Panc1 (cell line): ENCODE data around the gene MYO1E. TPM values are rescaled to one million over a fixed set of nuclear protein-coding genes. Genes with fewer than 3 reads are reported as not detected.

ENCODE experiments used
- ATAC-seq: fragments of 200-7000 bp; cut with Tn5 transposase; 2 replicates; pipeline ENCODE4 v1.9.1; 2020; ENCODE audit warnings: mild to moderate bottlenecking, moderate library complexity
- BruUV-seq: library from RNA; stranded (reverse); fragments of 400-500 nt; replicated peaks from 2 replicates; lab custom pipeline; 2021; lab: Mats Ljungman, UMichigan
- CTCF ChIA-PET: fragments of 300-600 bp; sonication (Branson Sonifier 250); formaldehyde crosslinking; loops from one replicate; lab custom pipeline; 2022; ENCODE audit warnings: antibody characterized with exemption; lab: Charles Lee
- POLR2A ChIA-PET: fragments of 300-600 bp; sonication (Branson Sonifier 250); formaldehyde crosslinking; loops from one replicate; lab custom pipeline; 2022; ENCODE audit warnings: antibody characterized with exemption; lab: Charles Lee
- DNase-seq: peaks from one replicate; pipeline ENCODE4 v3.0.0-alpha.2; 2010; ENCODE audit warnings: low read depth, low spot score
- H3K27ac ChIP-seq: 2 replicates; pipeline ENCODE4 v1.5.1; 2011; ENCODE audit warnings: mild to moderate bottlenecking, low read length, inconsistent platforms
- H3K27me3 ChIP-seq: fragments of 200-500 bp; sonication (Bioruptor generic); 2 replicates; pipeline ENCODE4 v1.6.0; 2014; ENCODE audit warnings: low read length, inconsistent platforms; ENCODE audit not compliant: control insufficient read depth, insufficient read depth
- H3K36me3 ChIP-seq: fragments of 200-500 bp; sonication (Bioruptor generic); 2 replicates; pipeline ENCODE4 v1.5.1; 2014; ENCODE audit warnings: inconsistent platforms, mild to moderate bottlenecking, low read length, moderate library complexity; ENCODE audit not compliant: control insufficient read depth, insufficient read depth
- H3K4me1 ChIP-seq: 2 replicates; pipeline ENCODE4 v1.5.1; 2011; ENCODE audit warnings: inconsistent platforms, mild to moderate bottlenecking, low read length, moderate library complexity; ENCODE audit not compliant: control insufficient read depth, insufficient read depth
- H3K4me3 ChIP-seq, 2 experiments: 2 replicates each; pipeline ENCODE4 v1.5.1; 2011 to 2012; ENCODE audit warnings: low read depth in 2 of 2, low read length in 2 of 2, mild to moderate bottlenecking in 2 of 2, inconsistent platforms in 1 of 2, moderate library complexity in 1 of 2
- H3K9me3 ChIP-seq: fragments of 200-500 bp; sonication (Bioruptor generic); 2 replicates; pipeline ENCODE4 v1.5.1; 2014; ENCODE audit warnings: low read depth, mild to moderate bottlenecking, inconsistent platforms, low read length, moderate library complexity; ENCODE audit not compliant: control insufficient read depth, insufficient read depth
- POLR2AphosphoS5 ChIP-seq: IDR thresholded peaks from 2 replicates; pipeline ENCODE4 v1.6.1; 2012; ENCODE audit warnings: mild to moderate bottlenecking, low read depth, low read length, moderate library complexity
- SIN3A ChIP-seq: IDR thresholded peaks from 2 replicates; pipeline ENCODE4 v1.6.1; 2012; ENCODE audit warnings: low read depth, mild to moderate bottlenecking, low read length, moderate library complexity, borderline replicate concordance; ENCODE audit not compliant: insufficient read depth
- TCF7L2 ChIP-seq: IDR thresholded peaks from 2 replicates; pipeline ENCODE4 v1.6.1; 2011; ENCODE audit warnings: mild to moderate bottlenecking, low read depth, low read length, inconsistent platforms
- in situ Hi-C: cut with HindIII; loops from 2 replicates; pipeline ENCODE4 v1.10.0; 2016; ENCODE audit warnings: low sequenced_read_pairs, low pct_unique_long_range_greater_than_20kb
- intact Hi-C: fragments of 100-400 bp; cut with micrococcal nuclease; formaldehyde crosslinking; loops from one replicate; pipeline ENCODE4 v1.10.0; 2022; ENCODE audit not compliant: unreplicated experiment
- total RNA-seq: library from RNA; stranded (reverse); gene quantifications from one replicate; pipeline ENCODE4 v1.2.1, GENCODE V29; 2021; ENCODE audit not compliant: unreplicated experiment
- TF ChIP-seq, protein P1 (sequence below), 2 experiments: IDR thresholded peaks; 2 replicates each; pipeline ENCODE4 v1.6.1; 2011 to 2012; ENCODE audit warnings: low read depth in 2 of 2, control low read depth in 1 of 2, low read length in 1 of 2, mild to moderate bottlenecking in 1 of 2, moderate library complexity in 1 of 2; ENCODE audit not compliant: insufficient read depth in 1 of 2
- TF ChIP-seq, protein P2 (sequence below): fragments of 450-650 bp; IDR thresholded peaks from 2 replicates; pipeline ENCODE4 v1.5.1; 2017; ENCODE audit warnings: mild to moderate bottlenecking

Gene MYO1E
- total RNA-seq, 1 experiment from 2014 or later, result 161 TPM

DNA sequence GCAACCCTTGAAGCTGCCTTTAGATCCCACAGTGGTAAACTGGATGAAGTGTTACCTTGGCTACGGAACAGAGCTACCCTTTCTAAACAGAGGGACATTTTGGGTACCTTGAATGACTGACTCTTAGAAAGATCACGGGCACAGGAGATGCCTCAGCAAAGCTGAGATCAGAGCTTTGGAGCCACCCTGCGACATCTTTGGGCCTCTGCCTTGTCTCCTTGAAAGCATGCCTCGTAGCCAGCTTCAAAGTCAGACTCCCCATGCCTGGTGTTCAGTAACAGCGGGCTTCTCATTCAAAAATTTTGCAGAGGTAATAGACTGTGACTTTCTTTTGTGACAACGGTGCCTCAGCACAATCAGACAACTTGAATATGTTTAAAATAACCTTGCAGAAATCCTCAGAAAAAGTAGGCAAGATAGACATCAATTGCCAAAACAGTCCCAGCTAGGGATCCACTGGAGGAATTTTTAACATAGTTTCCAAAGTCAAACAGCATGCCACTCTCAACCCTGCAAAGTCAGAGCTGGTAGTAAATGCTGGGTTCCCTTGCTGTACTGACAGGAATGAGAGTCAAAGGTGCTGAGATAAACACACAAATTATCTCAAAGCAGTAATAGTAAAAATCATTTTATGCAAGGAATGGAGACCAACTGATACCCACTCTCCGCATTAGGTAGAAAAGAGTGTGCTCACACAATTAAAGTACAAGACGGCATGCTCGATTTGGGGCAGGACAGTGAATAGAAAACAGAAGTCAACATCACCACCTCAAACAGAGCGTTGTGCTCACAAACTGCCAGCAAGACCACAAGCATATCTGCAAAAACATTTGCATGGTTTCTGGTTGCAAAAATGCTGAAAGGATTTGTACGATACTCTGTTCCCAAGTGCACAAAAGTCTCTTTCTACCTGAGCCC lies 82.1 kb downstream of the MYO1E start:
- no TSS peak for BruUV-seq
- in situ Hi-C loops (no loop called here), intact Hi-C loops (no loop called here)
- peak overlapping the region; percentile 93 for H3K27ac ChIP-seq
- H3K36me3 ChIP-seq, result no peaks in the 10 kb centered on the region
- DNase-seq (no peak), ATAC-seq (peak; percentile 47)
- TF ChIP-seq TCF7L2, result 0 out of 2 replicates have a peak, but pooled peaks have one; percentile 3
- TF ChIP-seq, protein P1, sequence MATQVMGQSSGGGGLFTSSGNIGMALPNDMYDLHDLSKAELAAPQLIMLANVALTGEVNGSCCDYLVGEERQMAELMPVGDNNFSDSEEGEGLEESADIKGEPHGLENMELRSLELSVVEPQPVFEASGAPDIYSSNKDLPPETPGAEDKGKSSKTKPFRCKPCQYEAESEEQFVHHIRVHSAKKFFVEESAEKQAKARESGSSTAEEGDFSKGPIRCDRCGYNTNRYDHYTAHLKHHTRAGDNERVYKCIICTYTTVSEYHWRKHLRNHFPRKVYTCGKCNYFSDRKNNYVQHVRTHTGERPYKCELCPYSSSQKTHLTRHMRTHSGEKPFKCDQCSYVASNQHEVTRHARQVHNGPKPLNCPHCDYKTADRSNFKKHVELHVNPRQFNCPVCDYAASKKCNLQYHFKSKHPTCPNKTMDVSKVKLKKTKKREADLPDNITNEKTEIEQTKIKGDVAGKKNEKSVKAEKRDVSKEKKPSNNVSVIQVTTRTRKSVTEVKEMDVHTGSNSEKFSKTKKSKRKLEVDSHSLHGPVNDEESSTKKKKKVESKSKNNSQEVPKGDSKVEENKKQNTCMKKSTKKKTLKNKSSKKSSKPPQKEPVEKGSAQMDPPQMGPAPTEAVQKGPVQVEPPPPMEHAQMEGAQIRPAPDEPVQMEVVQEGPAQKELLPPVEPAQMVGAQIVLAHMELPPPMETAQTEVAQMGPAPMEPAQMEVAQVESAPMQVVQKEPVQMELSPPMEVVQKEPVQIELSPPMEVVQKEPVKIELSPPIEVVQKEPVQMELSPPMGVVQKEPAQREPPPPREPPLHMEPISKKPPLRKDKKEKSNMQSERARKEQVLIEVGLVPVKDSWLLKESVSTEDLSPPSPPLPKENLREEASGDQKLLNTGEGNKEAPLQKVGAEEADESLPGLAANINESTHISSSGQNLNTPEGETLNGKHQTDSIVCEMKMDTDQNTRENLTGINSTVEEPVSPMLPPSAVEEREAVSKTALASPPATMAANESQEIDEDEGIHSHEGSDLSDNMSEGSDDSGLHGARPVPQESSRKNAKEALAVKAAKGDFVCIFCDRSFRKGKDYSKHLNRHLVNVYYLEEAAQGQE (IDR thresholded peaks at IDR 0.05; ENCODE audit: insufficient read depth in 1 of 2, low read depth in 2 of 2, low read length in 1 of 2), result no peak
- TF ChIP-seq, protein P2, sequence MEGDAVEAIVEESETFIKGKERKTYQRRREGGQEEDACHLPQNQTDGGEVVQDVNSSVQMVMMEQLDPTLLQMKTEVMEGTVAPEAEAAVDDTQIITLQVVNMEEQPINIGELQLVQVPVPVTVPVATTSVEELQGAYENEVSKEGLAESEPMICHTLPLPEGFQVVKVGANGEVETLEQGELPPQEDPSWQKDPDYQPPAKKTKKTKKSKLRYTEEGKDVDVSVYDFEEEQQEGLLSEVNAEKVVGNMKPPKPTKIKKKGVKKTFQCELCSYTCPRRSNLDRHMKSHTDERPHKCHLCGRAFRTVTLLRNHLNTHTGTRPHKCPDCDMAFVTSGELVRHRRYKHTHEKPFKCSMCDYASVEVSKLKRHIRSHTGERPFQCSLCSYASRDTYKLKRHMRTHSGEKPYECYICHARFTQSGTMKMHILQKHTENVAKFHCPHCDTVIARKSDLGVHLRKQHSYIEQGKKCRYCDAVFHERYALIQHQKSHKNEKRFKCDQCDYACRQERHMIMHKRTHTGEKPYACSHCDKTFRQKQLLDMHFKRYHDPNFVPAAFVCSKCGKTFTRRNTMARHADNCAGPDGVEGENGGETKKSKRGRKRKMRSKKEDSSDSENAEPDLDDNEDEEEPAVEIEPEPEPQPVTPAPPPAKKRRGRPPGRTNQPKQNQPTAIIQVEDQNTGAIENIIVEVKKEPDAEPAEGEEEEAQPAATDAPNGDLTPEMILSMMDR, result no peak; the same call in none of the 2 replicates
- TF ChIP-seq SIN3A, result no peak
- no peak for TF ChIP-seq POLR2AphosphoS5
- peaks cover 76% of the 10 kb centered on the region for H3K4me1 ChIP-seq
- POLR2A ChIA-PET, result interaction anchor here (1.2 kb wide), 1 partner anchor 8 kb away, joined by 3 read pairs; no protein-coding TSS in a partner anchor
- no peaks in the 10 kb centered on the region for H3K9me3 ChIP-seq
- CTCF ChIA-PET, result interaction anchor here (1.2 kb wide), 1 partner anchor 43 kb away, joined by 5 read pairs; no protein-coding TSS in a partner anchor
- H3K4me3 ChIP-seq, result peak overlapping the region in 1 of 2 experiments; percentile 33; a peak in 2 of 4 replicates
- H3K27me3 ChIP-seq, result no peaks in the 10 kb centered on the region

DNA sequence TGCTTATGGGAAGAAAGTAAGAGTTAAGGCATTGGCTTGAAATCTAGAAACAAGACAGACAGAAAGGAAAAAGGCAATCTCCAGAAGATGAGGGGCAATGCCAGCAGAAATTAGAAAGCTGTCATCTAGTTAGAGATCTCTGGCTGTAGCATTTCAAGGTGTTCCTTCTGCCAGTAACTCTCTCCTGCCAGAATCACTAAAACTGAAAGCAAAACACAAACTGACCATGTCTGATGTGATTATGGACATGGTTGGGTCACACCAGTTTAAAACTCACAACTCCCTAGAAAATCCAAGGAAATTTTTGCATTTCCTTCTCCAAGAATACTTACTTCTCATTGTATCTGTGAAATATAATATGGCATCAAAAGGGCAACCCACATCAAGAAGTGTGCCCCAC lies 83.1 kb downstream of the MYO1E start:
- H3K4me1 ChIP-seq, result peaks cover 76% of the 10 kb centered on the region
- H3K27ac ChIP-seq, result peak overlapping the region; percentile 93
- TF ChIP-seq TCF7L2 (no peak), SIN3A (no peak), POLR2AphosphoS5 (no peak)
- TF ChIP-seq, protein P1 (IDR thresholded peaks at IDR 0.05; ENCODE audit: insufficient read depth in 1 of 2, low read depth in 2 of 2, low read length in 1 of 2), result no peak
- TF ChIP-seq, protein P2, result no peak
- no peak for DNase-seq
- ChIA-PET POLR2A (interaction anchor here (1.2 kb wide), 1 partner anchor 9 kb away, joined by 3 read pairs; no protein-coding TSS in a partner anchor), CTCF (interaction anchor here (1.2 kb wide), 1 partner anchor 42 kb away, joined by 5 read pairs; no protein-coding TSS in a partner anchor)
- BruUV-seq, result no TSS peak
- ATAC-seq, result no peak
- H3K4me3 ChIP-seq, result peak overlapping the region; percentile 6 to 33; a peak in 3 of 4 replicates
- no peaks in the 10 kb centered on the region for H3K36me3 ChIP-seq
- H3K27me3 ChIP-seq, result no peaks in the 10 kb centered on the region
- H3K9me3 ChIP-seq, result no peaks in the 10 kb centered on the region
- intact Hi-C loops, result no loop called here
- in situ Hi-C loops, result no loop called here
